Breast epithelium (tissue), 4 donors: ENCODE data around the gene XG. TPM values are rescaled to one million over a fixed set of nuclear protein-coding genes. Genes with fewer than 3 reads are reported as not detected.
"Not testable (repeated sequence)": the region's sequence is repeated elsewhere in the genome, so short reads cannot be mapped to it uniquely, and the experiment has no call there.

Experiments used
- DNase-seq, 2 donors: peaks; one replicate each; pipeline ENCODE4 v3.0.0-alpha.2; 2019; ENCODE audit warnings: low spot score in 2 of 2
- H3K27ac ChIP-seq, 2 donors: fragments of 200-600 bp; sonication (generic) in 1 of 2; one replicate each; pipeline ENCODE4 v1.5.1; 2016 to 2019; ENCODE audit warnings: mild to moderate bottlenecking in 1 of 2
- H3K27me3 ChIP-seq, 2 donors: fragments of 200-600 bp; sonication (generic) in 1 of 2; one replicate each; pipeline versions ENCODE4 v1.5.1 to v1.6.0; 2017 to 2019; ENCODE audit warnings: control low read depth in 1 of 2, mild to moderate bottlenecking in 1 of 2
- H3K36me3 ChIP-seq: fragments of 200-600 bp; one replicate; pipeline ENCODE4 v1.5.1; 2019
- H3K4me1 ChIP-seq, 2 donors: fragments of 200-600 bp; sonication (generic); one replicate each; pipeline ENCODE4 v1.5.1; 2016 to 2019; ENCODE audit warnings: control low read depth in 1 of 2
- H3K4me3 ChIP-seq, 3 donors: fragments of 200-600 bp; sonication (generic); 1 replicate in 2 of 3; 2 replicates in 1 of 3; pipeline ENCODE4 v1.5.1; 2016 to 2019; ENCODE audit warnings: mild to moderate bottlenecking in 3 of 3, moderate library complexity in 2 of 3
- H3K9me3 ChIP-seq, 2 donors: fragments of 200-600 bp; sonication (generic) in 1 of 2; one replicate each; pipeline ENCODE4 v1.5.1; 2016 to 2019; ENCODE audit warnings: control low read depth in 1 of 2
- POLR2A ChIP-seq: fragments of 450-650 bp; IDR thresholded peaks from one replicate; pipeline ENCODE4 v1.6.1; 2016; ENCODE audit warnings: antibody characterized with exemption, mild to moderate bottlenecking, moderate library complexity
- POLR2AphosphoS5 ChIP-seq, 3 donors: sonication (generic); formaldehyde crosslinking; IDR thresholded peaks; one replicate each; pipeline ENCODE4 v1.6.1; 2017; ENCODE audit warnings: antibody characterized with exemption in 3 of 3
- intact Hi-C: fragments of 100-400 bp; cut with DNase I; formaldehyde crosslinking; loops from one replicate; pipeline ENCODE4 v1.15.1; 2023; ENCODE audit warnings: low total_unique reads
- total RNA-seq, 3 donors: library from RNA; depleted of rRNA; stranded (reverse); fragments of >200 nt; gene quantifications; one replicate each; pipeline ENCODE4 v1.1.0, GENCODE V29; 2016
- TF ChIP-seq, protein P1 (sequence below), 3 donors: fragments of 450-650 bp; IDR thresholded peaks; one replicate each; pipeline ENCODE4 v1.5.1; 2016 to 2017; ENCODE audit warnings: antibody characterized with exemption in 3 of 3, mild to moderate bottlenecking in 3 of 3, moderate library complexity in 3 of 3

The XG gene
- total RNA-seq, 3 donors from 2014 or later: 0.59 to 14.4 (median 2.6) TPM

DNA sequence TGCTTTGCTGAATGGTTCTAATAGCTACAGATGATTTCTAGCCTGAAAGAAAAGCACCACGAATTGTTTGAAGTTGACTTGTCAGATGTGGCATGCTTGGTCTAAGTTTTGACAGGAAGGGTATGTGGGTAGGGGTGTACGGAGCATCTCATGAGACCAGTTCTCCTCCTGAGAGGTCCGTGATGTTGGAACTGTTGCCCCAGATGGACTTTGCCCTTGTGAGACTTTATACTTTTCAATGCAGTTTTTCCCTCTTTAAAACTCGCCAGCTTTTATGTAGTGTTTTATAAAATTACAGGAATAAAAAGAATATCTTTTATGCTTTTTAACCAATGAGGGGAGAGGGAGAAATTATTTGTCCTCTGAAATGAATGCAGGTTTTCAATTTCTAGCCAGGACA is 16.6 kb upstream of the XG start:
- H3K9me3 ChIP-seq: no peaks in the 10 kb centered on the region
- H3K27ac ChIP-seq: no peak overlapping the region
- intact Hi-C loops: no loop called here
- no peak for DNase-seq
- H3K27me3 ChIP-seq: no peaks in the 10 kb centered on the region
- no peak overlapping the region for H3K4me3 ChIP-seq
- H3K36me3 ChIP-seq: no peaks in the 10 kb centered on the region
- no peak for TF ChIP-seq POLR2AphosphoS5 (IDR thresholded peaks at IDR 0.05)
- TF ChIP-seq POLR2A: no peak
- TF ChIP-seq, protein P1, sequence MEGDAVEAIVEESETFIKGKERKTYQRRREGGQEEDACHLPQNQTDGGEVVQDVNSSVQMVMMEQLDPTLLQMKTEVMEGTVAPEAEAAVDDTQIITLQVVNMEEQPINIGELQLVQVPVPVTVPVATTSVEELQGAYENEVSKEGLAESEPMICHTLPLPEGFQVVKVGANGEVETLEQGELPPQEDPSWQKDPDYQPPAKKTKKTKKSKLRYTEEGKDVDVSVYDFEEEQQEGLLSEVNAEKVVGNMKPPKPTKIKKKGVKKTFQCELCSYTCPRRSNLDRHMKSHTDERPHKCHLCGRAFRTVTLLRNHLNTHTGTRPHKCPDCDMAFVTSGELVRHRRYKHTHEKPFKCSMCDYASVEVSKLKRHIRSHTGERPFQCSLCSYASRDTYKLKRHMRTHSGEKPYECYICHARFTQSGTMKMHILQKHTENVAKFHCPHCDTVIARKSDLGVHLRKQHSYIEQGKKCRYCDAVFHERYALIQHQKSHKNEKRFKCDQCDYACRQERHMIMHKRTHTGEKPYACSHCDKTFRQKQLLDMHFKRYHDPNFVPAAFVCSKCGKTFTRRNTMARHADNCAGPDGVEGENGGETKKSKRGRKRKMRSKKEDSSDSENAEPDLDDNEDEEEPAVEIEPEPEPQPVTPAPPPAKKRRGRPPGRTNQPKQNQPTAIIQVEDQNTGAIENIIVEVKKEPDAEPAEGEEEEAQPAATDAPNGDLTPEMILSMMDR (IDR thresholded peaks at IDR 0.05): no peak
- H3K4me1 ChIP-seq: no peaks in the 10 kb centered on the region

DNA sequence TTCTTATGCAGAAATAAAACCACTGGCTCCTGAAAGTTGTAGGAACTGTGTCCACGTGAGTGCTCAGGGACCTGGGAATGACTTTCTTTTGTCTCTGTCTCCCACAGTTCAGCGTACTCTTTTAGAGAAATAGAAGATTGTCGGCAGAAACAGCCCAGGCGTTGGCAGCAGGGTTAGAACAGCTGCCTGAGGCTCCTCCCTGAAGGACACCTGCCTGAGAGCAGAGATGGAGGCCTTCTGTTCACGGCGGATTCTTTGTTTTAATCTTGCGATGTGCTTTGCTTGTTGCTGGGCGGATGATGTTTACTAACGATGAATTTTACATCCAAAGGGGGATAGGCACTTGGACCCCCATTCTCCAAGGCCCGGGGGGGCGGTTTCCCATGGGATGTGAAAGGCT is 11.2 kb upstream of the XG start:
- H3K4me1 ChIP-seq: no peaks in the 10 kb centered on the region
- H3K27ac ChIP-seq: no peak overlapping the region
- no peak overlapping the region for H3K4me3 ChIP-seq
- no peaks in the 10 kb centered on the region for H3K9me3 ChIP-seq
- TF ChIP-seq, protein P1 (IDR thresholded peaks at IDR 0.05): no peak
- TF ChIP-seq POLR2A (no peak), POLR2AphosphoS5 (IDR thresholded peaks at IDR 0.05) (no peak)
- no peaks in the 10 kb centered on the region for H3K27me3 ChIP-seq
- intact Hi-C loops: no loop called here
- H3K36me3 ChIP-seq: no peaks in the 10 kb centered on the region
- no peak for DNase-seq

DNA sequence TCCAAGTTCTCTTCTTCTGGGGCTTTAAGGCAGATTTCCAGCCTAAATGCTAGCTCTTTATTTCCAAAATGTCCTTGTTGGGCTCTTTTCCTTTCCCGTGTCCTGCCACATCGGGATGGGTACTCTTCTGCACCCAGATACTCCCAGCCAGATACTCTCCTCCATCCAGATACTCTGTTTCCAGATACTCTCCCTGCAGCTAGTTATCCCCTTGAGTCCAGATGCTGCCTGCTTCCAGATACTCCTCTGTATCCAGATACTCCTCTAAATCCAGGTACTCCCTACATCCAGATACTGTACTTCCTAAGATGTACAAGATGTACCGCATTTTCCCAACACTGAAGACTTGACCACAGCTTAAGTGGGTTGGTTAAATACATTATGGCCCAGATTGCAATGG is 10.5 kb upstream of the XG start:
- Histone ChIP-seq H3K9me3 (no peaks in the 10 kb centered on the region), H3K36me3 (no peaks in the 10 kb centered on the region), H3K4me1 (no peaks in the 10 kb centered on the region), H3K27me3 (no peaks in the 10 kb centered on the region), H3K27ac (no peak overlapping the region), H3K4me3 (no peak overlapping the region)
- TF ChIP-seq, protein P1 (IDR thresholded peaks at IDR 0.05): no peak
- TF ChIP-seq POLR2AphosphoS5 (IDR thresholded peaks at IDR 0.05) (no peak), POLR2A (no peak)
- DNase-seq: no peak
- intact Hi-C loops: no loop called here

DNA sequence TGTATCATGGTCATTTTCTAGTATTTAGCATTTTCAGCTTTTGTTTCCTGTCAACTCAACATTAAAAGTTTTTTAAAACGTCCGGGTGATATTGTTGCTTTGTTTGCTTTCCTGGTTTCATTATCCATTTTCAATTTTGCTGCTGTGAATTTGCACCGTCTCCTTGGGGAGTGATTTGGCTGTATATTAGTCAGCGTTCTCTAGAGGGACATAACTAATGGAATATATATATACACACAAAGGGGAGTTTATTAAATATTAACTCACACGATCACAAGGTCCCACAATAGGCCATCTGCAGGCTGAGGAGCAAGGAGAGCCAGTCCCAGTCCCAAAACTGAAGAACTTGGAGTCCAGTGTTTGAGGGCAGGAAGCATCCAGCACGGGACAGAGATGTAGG is 5.6 kb upstream of the XG start:
- H3K4me1 ChIP-seq, H3K36me3 ChIP-seq, H3K27me3 ChIP-seq, intact Hi-C loops, H3K4me3 ChIP-seq, H3K9me3 ChIP-seq, DNase-seq, H3K27ac ChIP-seq: not testable (repeated sequence)

DNA sequence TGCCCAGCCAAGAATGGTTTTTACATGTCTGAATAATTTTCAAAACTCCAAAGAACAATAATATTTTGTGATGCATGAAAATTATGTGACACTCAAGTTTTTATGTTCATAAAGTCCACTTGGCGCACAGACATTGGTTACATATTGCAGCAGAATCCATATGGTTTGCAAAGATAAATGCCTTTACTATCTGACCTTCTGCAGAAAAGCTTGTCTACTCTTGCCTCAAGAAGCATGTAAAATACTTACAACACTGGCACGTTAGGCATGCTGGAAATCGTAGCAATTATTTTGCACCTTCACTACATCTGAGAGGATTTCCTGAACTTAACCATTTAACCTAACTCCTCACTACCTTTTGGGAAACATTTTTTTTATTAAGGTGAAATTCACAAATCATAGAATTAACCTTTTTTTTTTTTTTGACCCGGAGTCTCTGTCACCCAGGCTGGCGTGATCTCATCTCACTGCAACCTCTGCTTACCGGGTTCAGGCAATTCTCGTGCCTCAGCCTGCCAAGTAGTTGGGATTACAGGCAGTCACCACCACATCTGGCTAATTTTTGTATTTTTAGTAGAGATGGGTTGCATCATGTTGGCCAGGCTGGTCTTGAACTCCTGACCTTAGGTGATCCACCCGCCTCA is 3.5 kb upstream of the XG start:
- Histone ChIP-seq H3K36me3 (no peaks in the 10 kb centered on the region), H3K4me3 (no peak overlapping the region), H3K9me3 (no peaks in the 10 kb centered on the region), H3K4me1 (no peaks in the 10 kb centered on the region), H3K27me3 (no peaks in the 10 kb centered on the region), H3K27ac (no peak overlapping the region)
- intact Hi-C loops: no loop called here
- DNase-seq: no peak
- TF ChIP-seq, protein P1 (IDR thresholded peaks at IDR 0.05): no peak
- no peak for TF ChIP-seq POLR2AphosphoS5 (IDR thresholded peaks at IDR 0.05)
- no peak for TF ChIP-seq POLR2A

DNA sequence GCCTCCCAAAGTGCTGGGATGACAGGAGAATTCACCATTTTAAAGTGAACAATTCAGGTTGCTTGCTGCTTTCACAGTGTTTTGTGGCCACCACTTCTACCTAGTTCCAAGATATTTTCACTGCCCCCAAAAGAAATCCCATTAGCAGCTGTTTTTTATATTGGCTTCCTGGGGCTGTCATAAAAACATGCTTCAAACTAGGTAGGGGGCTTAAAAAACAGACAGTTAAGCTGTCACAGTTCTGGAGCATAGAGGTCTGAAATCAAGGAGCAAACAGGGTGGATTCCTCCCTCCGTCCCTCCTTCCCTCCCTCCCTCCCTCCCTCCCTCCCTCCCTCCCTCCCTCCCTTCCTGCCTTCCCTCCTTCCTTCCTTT is 3.0 kb upstream of the XG start:
- no peak for DNase-seq
- Histone ChIP-seq H3K9me3 (no peaks in the 10 kb centered on the region), H3K4me1 (no peaks in the 10 kb centered on the region), H3K27me3 (no peaks in the 10 kb centered on the region), H3K36me3 (no peaks in the 10 kb centered on the region), H3K4me3 (no peak overlapping the region), H3K27ac (no peak overlapping the region)
- TF ChIP-seq POLR2A (no peak), POLR2AphosphoS5 (IDR thresholded peaks at IDR 0.05) (no peak)
- TF ChIP-seq, protein P1 (IDR thresholded peaks at IDR 0.05): no peak
- intact Hi-C loops: no loop called here
